ENCODE data around the gene GRM8.

Gene GRM8

DNA sequence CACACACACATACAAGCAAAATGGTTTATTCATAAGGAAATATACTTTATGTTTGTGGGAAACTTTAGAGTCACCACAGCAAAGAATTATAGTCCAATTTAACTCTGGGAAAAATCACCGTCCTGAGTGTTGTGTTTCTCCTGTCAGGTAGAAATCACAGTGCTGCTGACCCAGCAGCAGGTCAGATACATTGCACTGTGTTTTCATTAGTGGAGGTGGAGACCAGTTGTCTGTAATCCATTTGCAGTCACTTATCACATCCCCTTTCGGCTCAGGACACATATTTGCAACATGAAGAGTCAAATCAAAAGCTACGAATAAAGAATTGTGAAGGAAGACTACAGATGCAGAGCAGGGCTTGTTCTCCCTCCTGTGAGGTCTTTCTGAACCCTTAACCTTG is 799.6 kb downstream of the GRM8 start:
- H4K20me1 ChIP-seq (ENCODE audit: insufficient read depth, low read length), result no peaks in the 10 kb centered on the region
- 0 out of 2 replicates have a peak, but pooled peaks cover 4% of the 10 kb centered on the region for H3K9me2 ChIP-seq (ENCODE audit: low read depth, low read length)
- no peaks in the 10 kb centered on the region for H3K9me3 ChIP-seq (ENCODE audit: low read length)
- no peak for TF ChIP-seq EZH2 (IDR thresholded peaks at IDR 0.05; ENCODE audit: borderline replicate concordance, low read length)
- TF ChIP-seq, protein P1, sequence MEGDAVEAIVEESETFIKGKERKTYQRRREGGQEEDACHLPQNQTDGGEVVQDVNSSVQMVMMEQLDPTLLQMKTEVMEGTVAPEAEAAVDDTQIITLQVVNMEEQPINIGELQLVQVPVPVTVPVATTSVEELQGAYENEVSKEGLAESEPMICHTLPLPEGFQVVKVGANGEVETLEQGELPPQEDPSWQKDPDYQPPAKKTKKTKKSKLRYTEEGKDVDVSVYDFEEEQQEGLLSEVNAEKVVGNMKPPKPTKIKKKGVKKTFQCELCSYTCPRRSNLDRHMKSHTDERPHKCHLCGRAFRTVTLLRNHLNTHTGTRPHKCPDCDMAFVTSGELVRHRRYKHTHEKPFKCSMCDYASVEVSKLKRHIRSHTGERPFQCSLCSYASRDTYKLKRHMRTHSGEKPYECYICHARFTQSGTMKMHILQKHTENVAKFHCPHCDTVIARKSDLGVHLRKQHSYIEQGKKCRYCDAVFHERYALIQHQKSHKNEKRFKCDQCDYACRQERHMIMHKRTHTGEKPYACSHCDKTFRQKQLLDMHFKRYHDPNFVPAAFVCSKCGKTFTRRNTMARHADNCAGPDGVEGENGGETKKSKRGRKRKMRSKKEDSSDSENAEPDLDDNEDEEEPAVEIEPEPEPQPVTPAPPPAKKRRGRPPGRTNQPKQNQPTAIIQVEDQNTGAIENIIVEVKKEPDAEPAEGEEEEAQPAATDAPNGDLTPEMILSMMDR (IDR thresholded peaks at IDR 0.05; ENCODE audit: low read length), result no peak
- H2AFZ ChIP-seq (ENCODE audit: low read length), result no peak overlapping the region
- H3K4me1 ChIP-seq (ENCODE audit: insufficient read depth, low read length, severe bottlenecking), result peaks cover 8% of the 10 kb centered on the region
- no peak overlapping the region for H3K4me2 ChIP-seq (ENCODE audit: low read length)
- H3K27ac ChIP-seq (ENCODE audit: low read depth, low read length, poor library complexity, severe bottlenecking), result no peak overlapping the region
- no peak overlapping the region for H3K9ac ChIP-seq (ENCODE audit: low read length)
- H3K79me2 ChIP-seq (ENCODE audit: insufficient read depth, low read length), result no peaks in the 10 kb centered on the region
- no peak overlapping the region for H3K4me3 ChIP-seq (ENCODE audit: low read depth, low read length, poor library complexity, severe bottlenecking)
- H3K36me3 ChIP-seq (ENCODE audit: insufficient read depth, low read length), result no peaks in the 10 kb centered on the region
- no peaks in the 10 kb centered on the region for H3K27me3 ChIP-seq (ENCODE audit: insufficient read depth, low read length)
- no peaks in the 10 kb centered on the region for H3F3A ChIP-seq (ENCODE audit: insufficient read depth, low read length)

- Histone ChIP-seq H3K4me3 (ENCODE audit: low read depth, low read length, poor library complexity, severe bottlenecking) (no peak overlapping the region), H4K20me1 (ENCODE audit: insufficient read depth, low read length) (no peaks in the 10 kb centered on the region), H3K36me3 (ENCODE audit: insufficient read depth, low read length) (no peaks in the 10 kb centered on the region), H3K27ac (ENCODE audit: low read depth, low read length, poor library complexity, severe bottlenecking) (no peak overlapping the region), H3K9ac (ENCODE audit: low read length) (no peak overlapping the region), H3K27me3 (ENCODE audit: insufficient read depth, low read length) (no peaks in the 10 kb centered on the region), H3K4me1 (ENCODE audit: insufficient read depth, low read length, severe bottlenecking) (peaks cover 8% of the 10 kb centered on the region), H3F3A (ENCODE audit: insufficient read depth, low read length) (no peaks in the 10 kb centered on the region), H2AFZ (ENCODE audit: low read length) (no peak overlapping the region), H3K79me2 (ENCODE audit: insufficient read depth, low read length) (no peaks in the 10 kb centered on the region), H3K9me2 (ENCODE audit: low read depth, low read length) (no peaks in the 10 kb centered on the region), H3K9me3 (ENCODE audit: low read length) (no peaks in the 10 kb centered on the region), H3K4me2 (ENCODE audit: low read length) (0 out of 2 replicates have a peak overlapping the region, but pooled peaks have one; percentile 11)
- TF ChIP-seq, protein P1 (IDR thresholded peaks at IDR 0.05; ENCODE audit: low read length), result no peak
- TF ChIP-seq EZH2 (IDR thresholded peaks at IDR 0.05; ENCODE audit: borderline replicate concordance, low read length), result no peak
Observed at GRCh38 chr7:126450269-126450671, 802.5 kb downstream of the GRM8 start.

DNA sequence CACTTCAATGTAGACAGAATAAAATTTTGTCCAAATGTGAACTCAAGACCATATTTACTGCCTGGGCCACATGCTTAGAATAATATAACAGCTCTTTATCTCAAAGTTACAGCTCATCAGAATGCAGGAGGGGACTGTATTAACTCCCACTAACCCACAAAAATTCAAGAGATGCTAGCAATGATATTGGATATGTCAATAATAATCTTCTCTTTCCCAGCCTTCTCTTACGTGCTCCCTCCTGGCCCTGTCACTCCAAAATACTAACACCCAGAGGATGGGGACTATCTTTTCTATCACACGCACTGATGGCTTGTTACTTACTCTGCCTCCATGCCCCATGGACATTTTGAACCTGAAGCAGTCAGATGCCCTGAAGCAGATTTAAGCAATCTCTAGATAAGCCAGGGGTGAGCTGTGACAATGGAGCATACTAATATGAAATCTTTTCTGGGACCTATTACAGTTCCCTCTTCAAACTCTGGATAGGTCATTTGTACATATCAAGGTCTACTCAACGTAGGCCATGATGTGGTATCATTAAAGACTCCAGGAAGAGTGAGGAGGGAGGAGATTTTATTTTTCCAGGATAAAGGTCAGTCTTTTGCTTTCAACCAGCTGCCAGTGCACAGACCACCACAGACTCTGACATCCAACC is 803.0 kb downstream of the GRM8 start:
- no peaks in the 10 kb centered on the region for H3K79me2 ChIP-seq (ENCODE audit: insufficient read depth, low read length)
- no peaks in the 10 kb centered on the region for H3K9me3 ChIP-seq (ENCODE audit: low read length)
- 0 out of 2 replicates have a peak overlapping the region, but pooled peaks have one; percentile 11 for H3K4me2 ChIP-seq (ENCODE audit: low read length)
- H3K36me3 ChIP-seq (ENCODE audit: insufficient read depth, low read length), result no peaks in the 10 kb centered on the region
- no peak overlapping the region for H2AFZ ChIP-seq (ENCODE audit: low read length)
- no peaks in the 10 kb centered on the region for H4K20me1 ChIP-seq (ENCODE audit: insufficient read depth, low read length)
- H3K4me3 ChIP-seq (ENCODE audit: low read depth, low read length, poor library complexity, severe bottlenecking), result no peak overlapping the region
- H3K9ac ChIP-seq (ENCODE audit: low read length), result no peak overlapping the region
- H3K9me2 ChIP-seq (ENCODE audit: low read depth, low read length), result no peaks in the 10 kb centered on the region
- TF ChIP-seq EZH2 (IDR thresholded peaks at IDR 0.05; ENCODE audit: borderline replicate concordance, low read length), result no peak
- TF ChIP-seq, protein P1 (IDR thresholded peaks at IDR 0.05; ENCODE audit: low read length), result no peak
- H3F3A ChIP-seq (ENCODE audit: insufficient read depth, low read length), result no peaks in the 10 kb centered on the region
- H3K27ac ChIP-seq (ENCODE audit: low read depth, low read length, poor library complexity, severe bottlenecking), result no peak overlapping the region
- H3K27me3 ChIP-seq (ENCODE audit: insufficient read depth, low read length), result no peaks in the 10 kb centered on the region
- peaks cover 8% of the 10 kb centered on the region for H3K4me1 ChIP-seq (ENCODE audit: insufficient read depth, low read length, severe bottlenecking)
